BLaER1 treated with 17β-estradiol and CSF1 and Interleukin-3, amounts not matched to agents 10 nM and 100 nM (cell line): Measurements from ENCODE around the gene ADRA1B.

Experiments
- H3K27ac ChIP-seq, 11 experiments: shearing (Covaris generic); formaldehyde crosslinking; 2 replicates each; pipeline ENCODE4 v1.8.1; 2022
- H3K27me3 ChIP-seq, 11 experiments: shearing (Covaris generic); formaldehyde crosslinking; 2 replicates each; pipeline ENCODE4 v1.8.1; 2022
- H3K36me3 ChIP-seq, 11 experiments: shearing (Covaris generic); formaldehyde crosslinking; 2 replicates each; pipeline ENCODE4 v1.8.1; 2022
- H3K4me1 ChIP-seq, 10 experiments: shearing (Covaris generic); formaldehyde crosslinking; 2 replicates each; pipeline ENCODE4 v1.8.1; 2022
- H3K4me2 ChIP-seq, 11 experiments: shearing (Covaris generic); formaldehyde crosslinking; 2 replicates each; pipeline ENCODE4 v1.8.1; 2022
- H3K4me3 ChIP-seq, 10 experiments: shearing (Covaris generic); formaldehyde crosslinking; 2 replicates each; pipeline ENCODE4 v1.8.1; 2022
- H3K9ac ChIP-seq, 11 experiments: shearing (Covaris generic); formaldehyde crosslinking; 2 replicates each; pipeline ENCODE4 v1.8.1; 2022
- H3K9me3 ChIP-seq, 11 experiments: shearing (Covaris generic); formaldehyde crosslinking; replicated peaks in 1 of 11; 2 replicates each; pipeline ENCODE4 v1.8.1; 2022
- H4K20me1 ChIP-seq, 11 experiments: shearing (Covaris generic); formaldehyde crosslinking; 2 replicates each; pipeline ENCODE4 v1.8.1; 2022
- Cebpa-rat ChIP-seq, 11 experiments: shearing (Covaris generic); IDR thresholded peaks; 2 replicates each; pipeline ENCODE4 v1.8.1; 2022

ADRA1B gene

DNA sequence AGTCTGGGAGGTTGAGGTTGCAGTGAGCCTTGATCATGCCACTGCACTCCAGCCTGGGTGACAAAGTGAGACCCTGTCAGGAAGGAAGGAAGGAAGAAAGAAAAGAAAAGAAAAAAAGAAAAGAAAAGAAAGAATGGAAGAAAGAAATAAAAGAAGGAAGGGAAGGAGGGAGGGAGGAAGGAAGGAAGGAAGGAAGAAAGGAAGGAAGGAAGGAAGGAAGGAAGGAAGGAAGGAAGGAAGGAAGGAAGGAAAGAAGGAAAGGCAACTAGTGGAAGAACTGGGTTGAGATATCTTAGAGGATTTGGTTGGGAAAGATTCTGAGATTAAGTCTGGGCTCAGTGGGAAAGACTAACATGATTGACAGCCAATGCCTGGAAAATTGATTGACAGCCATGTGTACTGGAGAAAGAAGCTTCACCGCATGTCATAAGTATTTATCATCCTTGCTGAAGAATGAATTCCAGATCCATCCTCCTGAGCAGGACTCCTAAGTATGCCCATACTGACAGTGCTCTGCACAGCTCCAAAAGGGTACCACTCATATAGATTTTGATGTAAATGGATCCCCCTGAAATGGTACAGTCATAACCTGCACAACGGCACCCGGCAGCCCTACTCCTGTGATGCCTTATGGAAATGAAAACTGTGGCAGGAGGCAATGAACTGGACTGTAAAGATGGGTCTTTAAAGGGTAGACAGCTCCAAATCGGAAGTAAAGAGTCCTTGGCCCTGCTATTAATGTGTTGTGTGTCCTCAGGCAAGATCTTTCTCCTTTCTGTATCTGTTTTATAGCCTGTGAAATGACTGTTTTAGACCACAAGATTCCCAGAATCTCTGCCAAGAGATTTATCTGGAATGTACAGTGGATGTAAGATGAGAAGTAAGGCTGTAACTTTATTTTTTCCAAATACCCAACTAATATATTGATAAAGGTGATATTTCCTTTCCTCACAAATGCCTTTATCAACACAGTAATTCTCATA, 16.9 kb upstream of the ADRA1B start:
- Histone ChIP-seq H3K4me3 (no peak overlapping the region), H3K4me2 (no peak overlapping the region), H3K9ac (no peak overlapping the region), H3K27me3 (no peaks in the 10 kb centered on the region), H4K20me1 (no peaks in the 10 kb centered on the region), H3K36me3 (no peaks in the 10 kb centered on the region), H3K27ac (no peak overlapping the region), H3K9me3 (no peaks in the 10 kb centered on the region), H3K4me1 (peaks cover 0 to 16% (median 9%) of the 10 kb centered on the region in 10 experiments; a peak in 11 of 20 replicates)
- TF ChIP-seq Cebpa-rat (IDR thresholded peaks at IDR 0.05), result no peak

DNA sequence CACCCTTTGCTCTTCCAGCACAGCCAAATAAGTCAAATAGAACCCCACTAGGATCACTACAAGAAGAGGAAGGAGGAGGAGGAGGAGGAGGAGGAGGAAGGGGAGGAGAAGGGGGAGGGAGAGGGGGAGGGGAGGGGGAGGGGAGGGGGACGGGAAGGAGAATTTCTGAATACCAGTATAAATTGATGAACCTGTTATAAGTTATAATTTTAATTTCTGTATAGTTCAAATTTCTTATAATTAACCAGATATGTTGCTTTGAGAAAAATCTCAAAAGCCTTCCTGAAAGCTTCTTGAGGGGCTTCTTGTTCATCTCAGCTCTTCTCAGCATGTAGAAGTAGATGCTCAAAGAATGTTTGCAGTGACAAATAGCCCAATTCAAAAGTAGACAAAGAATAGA, 15.0 kb upstream of the ADRA1B start:
- Histone ChIP-seq H4K20me1 (no peaks in the 10 kb centered on the region), H3K36me3 (no peaks in the 10 kb centered on the region), H3K4me3 (no peak overlapping the region), H3K9ac (no peak overlapping the region), H3K27me3 (no peaks in the 10 kb centered on the region), H3K4me1 (peaks cover 0 to 16% (median 9%) of the 10 kb centered on the region in 10 experiments; a peak in 13 of 20 replicates), H3K9me3 (no peaks in the 10 kb centered on the region), H3K27ac (no peak overlapping the region), H3K4me2 (peak overlapping the region in 1 of 11 experiments; percentile 54; a peak in 2 of 22 replicates)
- no peak for TF ChIP-seq Cebpa-rat (IDR thresholded peaks at IDR 0.05)

DNA sequence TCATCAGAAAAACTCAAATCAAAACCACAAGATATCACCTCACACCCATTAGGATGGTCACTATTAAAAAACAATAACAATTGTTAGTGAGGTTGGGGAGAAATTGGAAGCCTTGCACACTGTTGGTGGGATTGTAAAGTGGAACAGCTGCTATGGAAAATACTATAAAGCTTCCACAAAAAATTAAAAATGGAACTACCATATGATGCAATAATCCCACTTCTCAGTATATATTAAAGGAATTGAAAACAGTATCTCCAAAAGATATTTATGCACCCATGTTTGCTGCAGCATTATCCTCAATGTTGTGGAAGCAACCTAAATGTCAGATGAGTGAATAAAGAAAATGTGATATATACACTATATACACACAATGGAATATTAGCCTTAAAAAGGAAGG, 14.5 kb upstream of the ADRA1B start:
- H3K4me2 ChIP-seq, result peak overlapping the region in 4 of 11 experiments; percentile 50 to 55 (median 54); a peak in 5 of 22 replicates
- H3K27me3 ChIP-seq, result no peaks in the 10 kb centered on the region
- no peak overlapping the region for H3K9ac ChIP-seq
- TF ChIP-seq Cebpa-rat (IDR thresholded peaks at IDR 0.05), result no peak; a peak in 1 of 22 replicates
- H4K20me1 ChIP-seq, result no peaks in the 10 kb centered on the region
- H3K4me3 ChIP-seq, result no peak overlapping the region
- H3K36me3 ChIP-seq, result no peaks in the 10 kb centered on the region
- no peaks in the 10 kb centered on the region for H3K9me3 ChIP-seq
- no peak overlapping the region for H3K27ac ChIP-seq
- H3K4me1 ChIP-seq, result peaks cover 0 to 16% (median 9%) of the 10 kb centered on the region in 10 experiments; a peak in 13 of 20 replicates

GRCh38 chr5:159902444-159903121, 13.7 kb upstream of the ADRA1B start:
- no peak for TF ChIP-seq Cebpa-rat (IDR thresholded peaks at IDR 0.05)
- Histone ChIP-seq H4K20me1 (no peaks in the 10 kb centered on the region), H3K27ac (no peak overlapping the region), H3K9ac (no peak overlapping the region), H3K36me3 (no peaks in the 10 kb centered on the region), H3K4me1 (peaks cover 0 to 16% (median 9%) of the 10 kb centered on the region in 10 experiments; a peak in 13 of 20 replicates), H3K27me3 (no peaks in the 10 kb centered on the region), H3K9me3 (no peaks in the 10 kb centered on the region), H3K4me3 (no peak overlapping the region), H3K4me2 (peak overlapping the region in 9 of 11 experiments; percentile 11 to 55 (median 39); a peak in 14 of 22 replicates)

- Histone ChIP-seq H3K4me2 (peak overlapping the region in 8 of 11 experiments; percentile 33 to 55 (median 44); a peak in 6 of 22 replicates), H3K36me3 (no peaks in the 10 kb centered on the region), H3K27ac (no peak overlapping the region), H3K4me3 (no peak overlapping the region), H3K9ac (no peak overlapping the region), H3K4me1 (peaks cover 0 to 18% (median 9%) of the 10 kb centered on the region in 10 experiments; a peak in 13 of 20 replicates), H4K20me1 (no peaks in the 10 kb centered on the region), H3K9me3 (no peaks in the 10 kb centered on the region), H3K27me3 (no peaks in the 10 kb centered on the region)
- peak in 2 of 11 experiments; percentile 14 to 23; a peak in 1 of 22 replicates for TF ChIP-seq Cebpa-rat (IDR thresholded peaks at IDR 0.05)
Observed at GRCh38 chr5:159903131-159903530, 13.2 kb upstream of the ADRA1B start.

DNA sequence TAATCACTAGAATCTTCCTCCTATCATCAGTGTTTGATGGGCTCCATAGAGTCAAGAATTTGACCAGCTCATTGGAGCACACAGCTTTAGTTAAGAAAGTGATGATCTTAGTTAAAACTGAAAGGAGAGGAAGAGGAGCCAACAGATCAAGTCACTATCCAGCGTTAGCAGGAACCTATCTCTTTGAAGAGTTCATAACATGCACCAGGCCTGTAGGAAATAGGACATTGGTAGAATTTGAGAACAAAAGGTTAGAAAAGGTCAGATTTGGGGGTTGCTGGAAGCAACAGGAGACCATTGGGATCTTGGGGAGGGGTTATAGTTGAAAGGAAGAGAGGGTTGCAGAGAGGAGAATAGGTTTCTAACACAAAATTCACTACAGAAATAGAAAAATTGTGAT, 11.4 kb upstream of the ADRA1B start:
- no peaks in the 10 kb centered on the region for H3K36me3 ChIP-seq
- H3K9me3 ChIP-seq, result no peaks in the 10 kb centered on the region
- no peak for TF ChIP-seq Cebpa-rat (IDR thresholded peaks at IDR 0.05)
- no peaks in the 10 kb centered on the region for H3K27me3 ChIP-seq
- H3K9ac ChIP-seq, result no peak overlapping the region
- H3K4me2 ChIP-seq, result no peak overlapping the region
- H3K4me1 ChIP-seq, result peaks cover 0 to 23% (median 9%) of the 10 kb centered on the region in 10 experiments; a peak in 13 of 20 replicates
- no peaks in the 10 kb centered on the region for H4K20me1 ChIP-seq
- H3K4me3 ChIP-seq, result no peak overlapping the region
- no peak overlapping the region for H3K27ac ChIP-seq

DNA sequence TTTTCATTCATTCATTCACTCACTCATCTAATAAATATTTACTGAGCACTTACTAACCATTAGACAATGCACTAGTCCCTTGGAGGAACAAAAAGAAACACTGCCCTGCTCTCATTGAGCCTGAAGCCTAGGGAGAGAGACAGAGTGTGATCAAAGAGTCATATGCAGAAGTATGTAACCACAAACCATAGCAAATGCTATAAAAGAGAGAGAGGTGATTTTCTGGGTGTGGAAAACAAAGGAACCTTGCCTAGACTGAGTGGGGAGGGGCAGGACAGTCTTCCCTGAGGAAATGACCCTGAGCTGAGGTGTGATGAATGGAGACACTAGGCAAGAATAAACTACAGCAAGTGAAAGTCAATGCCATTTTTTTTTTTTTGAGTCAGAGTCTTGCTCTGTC, 10.8 kb upstream of the ADRA1B start:
- Histone ChIP-seq H3K9me3 (no peaks in the 10 kb centered on the region), H3K9ac (no peak overlapping the region), H3K4me1 (peaks cover 0 to 23% (median 9%) of the 10 kb centered on the region in 10 experiments; a peak in 13 of 20 replicates), H3K36me3 (no peaks in the 10 kb centered on the region), H3K4me3 (no peak overlapping the region), H3K27me3 (no peaks in the 10 kb centered on the region), H3K4me2 (no peak overlapping the region), H4K20me1 (no peaks in the 10 kb centered on the region), H3K27ac (no peak overlapping the region)
- TF ChIP-seq Cebpa-rat (IDR thresholded peaks at IDR 0.05), result no peak

GRCh38 chr5:159906463-159906862, 9.8 kb upstream of the ADRA1B start:
- H3K9ac ChIP-seq, result no peak overlapping the region
- H4K20me1 ChIP-seq, result no peaks in the 10 kb centered on the region
- no peaks in the 10 kb centered on the region for H3K36me3 ChIP-seq
- H3K4me1 ChIP-seq, result peaks cover 0 to 23% (median 9%) of the 10 kb centered on the region in 10 experiments; a peak in 13 of 20 replicates
- H3K9me3 ChIP-seq, result no peaks in the 10 kb centered on the region
- TF ChIP-seq Cebpa-rat (IDR thresholded peaks at IDR 0.05), result no peak
- H3K27me3 ChIP-seq, result no peaks in the 10 kb centered on the region
- H3K27ac ChIP-seq, result no peak overlapping the region
- H3K4me3 ChIP-seq, result no peak overlapping the region
- no peak overlapping the region for H3K4me2 ChIP-seq

DNA sequence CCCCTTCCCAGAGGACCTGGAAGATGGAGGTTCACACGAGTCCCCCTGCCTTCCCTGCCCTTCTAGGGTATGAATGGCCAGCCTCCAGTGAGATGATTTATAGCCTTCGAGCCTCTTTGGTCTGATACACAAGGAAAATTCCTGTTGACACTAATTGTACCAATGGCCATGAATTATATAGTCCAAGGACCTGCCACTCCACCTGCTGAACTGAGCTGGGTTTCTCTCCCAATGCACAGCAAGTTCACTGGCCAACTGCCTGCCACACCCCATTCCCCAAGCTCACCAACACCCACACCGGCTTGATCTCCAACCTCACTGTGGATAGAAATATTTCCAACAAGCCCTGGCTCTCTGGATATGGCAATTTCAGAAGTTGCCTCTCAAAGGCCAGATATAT, 9.3 kb upstream of the ADRA1B start:
- Histone ChIP-seq H3K9ac (no peak overlapping the region), H3K27me3 (no peaks in the 10 kb centered on the region), H3K4me1 (peaks cover 0 to 19% (median 9%) of the 10 kb centered on the region in 10 experiments; a peak in 13 of 20 replicates), H3K9me3 (no peaks in the 10 kb centered on the region), H3K36me3 (no peaks in the 10 kb centered on the region), H3K4me2 (no peak overlapping the region), H4K20me1 (no peaks in the 10 kb centered on the region), H3K27ac (no peak overlapping the region), H3K4me3 (no peak overlapping the region)
- TF ChIP-seq Cebpa-rat (IDR thresholded peaks at IDR 0.05), result no peak
